ENCODE measurements around the gene SLC16A10.
"Not testable (repeated sequence)": the region's sequence is repeated elsewhere in the genome, so short reads cannot be mapped to it uniquely, and the experiment has no call there.

The SLC16A10 gene

DNA sequence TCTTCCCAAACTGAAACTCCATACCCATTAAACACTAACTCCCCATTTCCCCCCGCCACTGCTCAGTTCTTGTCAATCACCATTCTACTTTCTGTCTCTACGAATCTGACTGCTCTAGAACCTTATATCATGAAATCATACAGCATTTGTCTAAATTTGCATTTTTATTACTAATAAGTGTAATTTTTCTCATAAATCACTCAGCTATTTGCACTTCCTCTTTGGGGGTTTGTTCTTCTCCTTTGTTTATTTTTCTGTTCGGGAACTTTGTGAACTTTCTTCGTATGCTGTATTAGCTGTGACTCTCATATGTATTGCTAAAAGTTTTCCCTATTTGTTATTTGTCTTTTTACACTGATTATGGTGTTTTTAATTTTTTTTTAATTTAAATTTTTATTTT lies 152.2 kb downstream of the SLC16A10 start:
- H3K9me3 ChIP-seq (replicated peaks in 1 of 11), result no peaks in the 10 kb centered on the region
- peak overlapping the region in 2 of 11 experiments; percentile 37 to 46; a peak in 3 of 22 replicates for H3K27ac ChIP-seq
- peak overlapping the region in 3 of 11 experiments; percentile 10 to 58 (median 56); a peak in 4 of 22 replicates for H3K4me2 ChIP-seq
- no peak overlapping the region for H3K4me3 ChIP-seq
- no peak for TF ChIP-seq Cebpa-rat (IDR thresholded peaks at IDR 0.05)
- peak overlapping the region in 1 of 11 experiments; percentile 13; a peak in 1 of 22 replicates for H3K9ac ChIP-seq
- H4K20me1 ChIP-seq, result no peaks in the 10 kb centered on the region
- no peaks in the 10 kb centered on the region for H3K27me3 ChIP-seq
- no peaks in the 10 kb centered on the region for H3K36me3 ChIP-seq
- peaks cover 0 to 38% (median 0%) of the 10 kb centered on the region in 10 experiments; a peak in 6 of 20 replicates for H3K4me1 ChIP-seq

DNA sequence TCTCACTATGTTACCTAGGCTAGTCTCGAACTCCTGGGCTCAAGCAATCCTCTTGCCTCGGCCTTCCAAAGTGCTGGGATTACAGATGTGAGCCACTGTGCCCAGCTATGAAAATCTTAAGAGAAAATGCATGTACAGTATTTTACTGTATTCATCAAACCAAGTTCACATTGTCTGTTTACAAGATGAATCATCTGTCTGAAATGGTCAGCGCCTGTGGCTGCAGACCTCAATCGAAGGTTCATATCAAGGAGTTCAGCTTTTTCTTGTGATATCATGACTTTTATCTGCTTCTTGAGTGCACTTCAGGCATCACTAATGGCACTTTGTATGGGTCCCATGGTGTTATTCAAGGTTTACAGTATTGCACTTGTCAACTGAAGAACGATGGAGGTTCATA lies 155.1 kb downstream of the SLC16A10 start:
- Histone ChIP-seq H3K9ac (no peak overlapping the region), H4K20me1 (no peaks in the 10 kb centered on the region), H3K4me1 (peaks cover 0 to 29% (median 0%) of the 10 kb centered on the region in 10 experiments; a peak in 6 of 20 replicates), H3K36me3 (no peaks in the 10 kb centered on the region), H3K27ac (no peak overlapping the region), H3K4me3 (no peak overlapping the region), H3K27me3 (no peaks in the 10 kb centered on the region), H3K4me2 (no peak overlapping the region), H3K9me3 (replicated peaks in 1 of 11) (no peaks in the 10 kb centered on the region)
- no peak for TF ChIP-seq Cebpa-rat (IDR thresholded peaks at IDR 0.05)

DNA sequence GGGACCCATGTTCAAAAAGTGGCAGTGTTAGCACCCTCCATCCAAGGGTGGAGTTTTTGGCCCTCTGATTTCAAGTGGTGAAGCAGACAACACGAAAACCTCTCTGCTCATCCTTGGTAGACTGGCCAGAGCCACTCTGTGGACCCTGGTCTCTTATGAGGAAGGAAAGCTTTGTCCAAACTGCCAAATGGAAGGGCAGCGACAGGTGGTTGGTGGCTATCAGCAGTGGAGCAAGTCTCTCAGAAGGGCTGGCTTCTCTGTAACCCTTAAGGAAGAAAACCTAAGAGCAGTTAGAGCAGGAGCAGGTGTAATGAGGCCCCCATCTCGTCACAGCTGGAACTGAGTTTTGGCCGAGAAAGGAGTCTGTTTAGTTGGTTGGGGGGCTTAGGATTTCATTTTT lies 155.8 kb downstream of the SLC16A10 start:
- no peaks in the 10 kb centered on the region for H3K9me3 ChIP-seq (replicated peaks in 1 of 11)
- H4K20me1 ChIP-seq, result no peaks in the 10 kb centered on the region
- H3K36me3 ChIP-seq, result no peaks in the 10 kb centered on the region
- no peak overlapping the region for H3K9ac ChIP-seq
- no peaks in the 10 kb centered on the region for H3K27me3 ChIP-seq
- TF ChIP-seq Cebpa-rat (IDR thresholded peaks at IDR 0.05), result no peak
- H3K27ac ChIP-seq, result no peak overlapping the region
- no peak overlapping the region for H3K4me3 ChIP-seq
- peaks cover 0 to 23% (median 0%) of the 10 kb centered on the region in 10 experiments; a peak in 6 of 20 replicates for H3K4me1 ChIP-seq
- no peak overlapping the region for H3K4me2 ChIP-seq

DNA sequence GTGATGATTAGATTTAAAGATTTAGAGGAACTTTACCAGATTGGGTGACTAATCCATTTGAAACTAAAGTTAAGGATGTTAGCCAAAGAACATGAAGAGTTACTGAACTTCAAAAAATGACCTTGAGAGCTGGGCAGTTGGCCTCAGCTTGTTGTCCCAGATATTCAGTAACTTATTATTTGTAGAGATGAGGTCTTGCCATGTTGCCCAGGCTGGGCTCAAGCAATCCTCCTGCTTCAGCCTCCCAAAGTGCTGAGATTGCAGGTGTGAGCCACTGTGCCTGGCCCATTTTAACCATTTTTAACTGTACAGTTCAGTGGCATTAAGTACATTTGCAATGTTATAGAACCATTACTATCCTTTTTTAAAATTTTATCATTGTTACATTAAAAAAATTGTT lies 161.5 kb downstream of the SLC16A10 start:
- Histone ChIP-seq H3K9me3 (replicated peaks in 1 of 11) (no peaks in the 10 kb centered on the region), H3K27me3 (no peaks in the 10 kb centered on the region), H3K9ac (no peak overlapping the region), H3K27ac (no peak overlapping the region), H3K4me3 (no peak overlapping the region), H3K4me2 (no peak overlapping the region), H3K36me3 (no peaks in the 10 kb centered on the region), H4K20me1 (no peaks in the 10 kb centered on the region), H3K4me1 (peaks cover 0 to 6% (median 0%) of the 10 kb centered on the region in 10 experiments; a peak in 5 of 20 replicates)
- no peak for TF ChIP-seq Cebpa-rat (IDR thresholded peaks at IDR 0.05)

GRCh38 chr6:111250791-111251354 lies 163.6 kb downstream of the SLC16A10 start:
- Histone ChIP-seq H4K20me1 (no peaks in the 10 kb centered on the region), H3K4me1 (peaks cover 0 to 6% (median 0%) of the 10 kb centered on the region in 10 experiments; a peak in 5 of 20 replicates), H3K9me3 (replicated peaks in 1 of 11) (no peaks in the 10 kb centered on the region), H3K4me3 (no peak overlapping the region), H3K4me2 (peak overlapping the region in 2 of 11 experiments; percentile 18 to 46; a peak in 3 of 22 replicates), H3K27ac (0 out of 22 replicates have a peak overlapping the region, but pooled peaks of 1 of the 11 experiments have one; percentile 3), H3K27me3 (no peaks in the 10 kb centered on the region), H3K36me3 (no peaks in the 10 kb centered on the region), H3K9ac (no peak overlapping the region)
- TF ChIP-seq Cebpa-rat (IDR thresholded peaks at IDR 0.05), result no peak

DNA sequence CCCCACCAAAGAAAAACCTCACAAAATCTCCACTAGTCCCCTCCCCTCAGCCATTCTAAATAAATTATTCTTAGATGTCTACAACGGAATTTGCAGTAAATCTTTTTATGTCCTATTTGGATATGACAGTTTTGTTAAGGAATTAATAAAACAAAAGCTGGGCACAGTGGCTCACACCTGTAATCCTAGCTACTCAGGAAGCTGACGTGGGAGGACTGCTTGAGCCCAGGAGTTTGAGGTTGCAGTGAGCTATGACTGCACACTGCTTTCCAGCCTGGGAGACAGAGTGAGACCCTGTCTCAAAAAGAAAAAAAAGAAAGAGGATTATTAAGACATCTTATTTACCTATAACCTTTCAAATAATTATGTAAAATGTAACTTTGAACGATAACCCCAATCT lies 165.4 kb downstream of the SLC16A10 start:
- Histone ChIP-seq H3K9me3 (replicated peaks in 1 of 11) (no peaks in the 10 kb centered on the region), H3K4me3 (no peak overlapping the region), H3K4me1 (peaks cover 0 to 6% (median 0%) of the 10 kb centered on the region in 10 experiments; a peak in 5 of 20 replicates), H3K27ac (no peak overlapping the region), H3K9ac (no peak overlapping the region), H3K27me3 (no peaks in the 10 kb centered on the region), H4K20me1 (no peaks in the 10 kb centered on the region), H3K4me2 (no peak overlapping the region), H3K36me3 (no peaks in the 10 kb centered on the region)
- no peak for TF ChIP-seq Cebpa-rat (IDR thresholded peaks at IDR 0.05)

DNA sequence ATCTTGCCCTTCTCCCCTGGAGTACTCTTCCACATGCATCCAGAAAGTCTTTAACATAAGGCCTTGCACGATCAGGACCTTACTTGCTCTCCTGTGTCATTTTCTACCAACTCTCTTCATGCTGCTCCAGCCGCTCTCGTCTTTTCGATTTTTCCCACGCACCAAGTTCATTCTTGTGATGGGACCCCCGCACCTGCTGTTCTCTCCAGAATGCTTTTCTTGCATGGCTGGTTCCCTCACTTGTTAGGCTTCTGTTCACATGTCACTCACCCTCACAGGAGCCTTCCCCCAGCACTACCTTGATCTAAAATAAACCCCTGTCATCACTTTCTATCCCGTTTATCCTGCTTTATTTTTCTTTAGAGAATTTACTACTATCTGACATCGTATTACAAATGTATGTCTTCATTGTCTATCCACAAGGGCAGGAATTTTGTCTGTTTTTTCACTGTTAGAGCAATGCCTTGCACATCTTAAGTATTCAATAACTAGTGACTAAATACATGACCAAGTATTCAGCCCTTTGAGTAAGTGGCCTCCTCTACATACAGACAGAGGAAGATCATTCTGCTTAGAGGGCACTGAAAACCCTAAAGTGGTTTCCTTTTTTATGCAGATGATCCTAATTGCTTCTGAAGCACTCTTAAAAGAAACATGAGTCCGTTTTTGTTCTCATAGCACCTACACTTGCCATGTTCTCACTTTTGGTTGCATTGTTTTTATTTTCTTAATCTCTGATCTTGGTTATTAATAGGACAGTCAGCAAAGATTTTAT lies 166.9 kb downstream of the SLC16A10 start:
- TF ChIP-seq Cebpa-rat (IDR thresholded peaks at IDR 0.05), result no peak
- Histone ChIP-seq H4K20me1 (no peaks in the 10 kb centered on the region), H3K27ac (no peak overlapping the region), H3K9me3 (replicated peaks in 1 of 11) (no peaks in the 10 kb centered on the region), H3K4me1 (peaks cover 0 to 6% (median 2%) of the 10 kb centered on the region in 10 experiments; a peak in 6 of 20 replicates), H3K27me3 (no peaks in the 10 kb centered on the region), H3K4me2 (no peak overlapping the region), H3K36me3 (no peaks in the 10 kb centered on the region), H3K9ac (no peak overlapping the region), H3K4me3 (no peak overlapping the region)

- TF ChIP-seq Cebpa-rat (IDR thresholded peaks at IDR 0.05), result no peak
- peaks cover 0 to 1% (median 0%) of the 10 kb centered on the region in 11 experiments; a peak in 1 of 22 replicates for H4K20me1 ChIP-seq
- no peak overlapping the region for H3K4me3 ChIP-seq
- no peaks in the 10 kb centered on the region for H3K27me3 ChIP-seq
- peaks cover 1 to 8% (median 4%) of the 10 kb centered on the region in 10 experiments; a peak in 18 of 20 replicates for H3K4me1 ChIP-seq
- H3K9me3 ChIP-seq (replicated peaks in 1 of 11), result no peaks in the 10 kb centered on the region
- H3K27ac ChIP-seq, result no peak overlapping the region
- H3K9ac ChIP-seq, result no peak overlapping the region
- H3K36me3 ChIP-seq, result no peaks in the 10 kb centered on the region
- H3K4me2 ChIP-seq, result no peak overlapping the region
Observed at GRCh38 chr6:111254779-111255166, 167.5 kb downstream of the SLC16A10 start.

DNA sequence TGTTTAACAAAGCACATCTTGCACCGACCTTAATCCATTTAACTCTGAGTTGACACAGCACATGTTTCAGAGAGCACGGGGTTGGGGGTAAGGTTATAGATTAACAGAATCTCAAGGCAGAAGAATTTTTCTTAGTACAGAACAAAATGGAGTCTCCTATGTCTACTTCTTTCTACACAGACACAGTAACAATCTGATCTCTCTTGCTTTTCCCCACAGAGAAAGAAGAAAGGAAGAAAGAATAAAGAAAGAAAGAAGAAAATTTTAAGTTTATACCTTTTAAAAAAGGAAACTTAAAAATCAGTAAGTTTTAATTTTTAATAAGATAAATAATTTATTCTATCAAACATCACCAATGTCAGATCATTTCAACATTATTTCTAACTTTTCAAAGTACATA lies 168.5 kb downstream of the SLC16A10 start:
- not testable (repeated sequence) for H3K4me3 ChIP-seq; H3K27ac ChIP-seq; H3K9me3 ChIP-seq (replicated peaks in 1 of 11); H3K27me3 ChIP-seq; H3K4me2 ChIP-seq; H4K20me1 ChIP-seq; H3K36me3 ChIP-seq
- Histone ChIP-seq H3K4me1 (peaks cover 12 to 16% (median 14%) of the 10 kb centered on the region in 10 experiments), H3K9ac (0 out of 22 replicates have a peak overlapping the region, but pooled peaks of 1 of the 11 experiments have one; percentile 16)

Data from BLaER1 treated with 17β-estradiol and CSF1 and Interleukin-3, amounts not matched to agents 10 nM and 100 nM (cell line).